Stomach (tissue), 4 donors: ENCODE data around the gene CCIN.

Source experiments
- CTCF ChIP-seq, 7 experiments: fragments of 450-650 bp in 4 of 7; fragments of 200-600 bp in 3 of 7; sonication (generic) in 3 of 7; IDR thresholded peaks; one replicate each; pipeline ENCODE4 v1.5.1; 2016 to 2019; ENCODE audit warnings: antibody characterized with exemption in 7 of 7, control low read depth in 2 of 7, mild to moderate bottlenecking in 1 of 7
- POLR2A ChIP-seq, 4 donors: fragments of 450-650 bp; IDR thresholded peaks; one replicate each; pipeline ENCODE4 v1.6.1; 2016; ENCODE audit warnings: antibody characterized with exemption in 4 of 4, control low read depth in 2 of 4, mild to moderate bottlenecking in 1 of 4, moderate library complexity in 1 of 4

- TF ChIP-seq CTCF (IDR thresholded peaks at IDR 0.05) = no peak
- no peak for TF ChIP-seq POLR2A (IDR thresholded peaks at IDR 0.05)
Observed at GRCh38 chr9:36148311-36149051, 20.7 kb upstream of the CCIN start.
